Breast epithelium (tissue), 4 donors: Measurements from ENCODE around the gene ADAM8. TPM values are rescaled to one million over a fixed set of nuclear protein-coding genes. Genes with fewer than 3 reads are reported as not detected.
A peak's percentile ranks its signal among the peaks of the same experiment; 100 is the strongest.

Source experiments
- DNase-seq, 2 donors: peaks; one replicate each; pipeline ENCODE4 v3.0.0-alpha.2; 2019; ENCODE audit warnings: low spot score in 2 of 2
- H3K27ac ChIP-seq, 2 donors: fragments of 200-600 bp; sonication (generic) in 1 of 2; one replicate each; pipeline ENCODE4 v1.5.1; 2016 to 2019; ENCODE audit warnings: mild to moderate bottlenecking in 1 of 2
- H3K27me3 ChIP-seq, 2 donors: fragments of 200-600 bp; sonication (generic) in 1 of 2; one replicate each; pipeline versions ENCODE4 v1.5.1 to v1.6.0; 2017 to 2019; ENCODE audit warnings: control low read depth in 1 of 2, mild to moderate bottlenecking in 1 of 2
- H3K36me3 ChIP-seq: fragments of 200-600 bp; one replicate; pipeline ENCODE4 v1.5.1; 2019
- H3K4me1 ChIP-seq, 2 donors: fragments of 200-600 bp; sonication (generic); one replicate each; pipeline ENCODE4 v1.5.1; 2016 to 2019; ENCODE audit warnings: control low read depth in 1 of 2
- H3K4me3 ChIP-seq, 3 donors: fragments of 200-600 bp; sonication (generic); 1 replicate in 2 of 3; 2 replicates in 1 of 3; pipeline ENCODE4 v1.5.1; 2016 to 2019; ENCODE audit warnings: mild to moderate bottlenecking in 3 of 3, moderate library complexity in 2 of 3
- H3K9me3 ChIP-seq, 2 donors: fragments of 200-600 bp; sonication (generic) in 1 of 2; one replicate each; pipeline ENCODE4 v1.5.1; 2016 to 2019; ENCODE audit warnings: control low read depth in 1 of 2
- POLR2A ChIP-seq: fragments of 450-650 bp; IDR thresholded peaks from one replicate; pipeline ENCODE4 v1.6.1; 2016; ENCODE audit warnings: antibody characterized with exemption, mild to moderate bottlenecking, moderate library complexity
- POLR2AphosphoS5 ChIP-seq, 3 donors: sonication (generic); formaldehyde crosslinking; IDR thresholded peaks; one replicate each; pipeline ENCODE4 v1.6.1; 2017; ENCODE audit warnings: antibody characterized with exemption in 3 of 3
- intact Hi-C: fragments of 100-400 bp; cut with DNase I; formaldehyde crosslinking; loops from one replicate; pipeline ENCODE4 v1.15.1; 2023; ENCODE audit warnings: low total_unique reads
- total RNA-seq, 3 donors: library from RNA; depleted of rRNA; stranded (reverse); fragments of >200 nt; gene quantifications; one replicate each; pipeline ENCODE4 v1.1.0, GENCODE V29; 2016
- TF ChIP-seq, protein P1 (sequence below), 3 donors: fragments of 450-650 bp; IDR thresholded peaks; one replicate each; pipeline ENCODE4 v1.5.1; 2016 to 2017; ENCODE audit warnings: antibody characterized with exemption in 3 of 3, mild to moderate bottlenecking in 3 of 3, moderate library complexity in 3 of 3

Gene ADAM8
- 1 to 10 TPM; 4.6 to 6.6 (median 5.0) TPM for total RNA-seq

DNA sequence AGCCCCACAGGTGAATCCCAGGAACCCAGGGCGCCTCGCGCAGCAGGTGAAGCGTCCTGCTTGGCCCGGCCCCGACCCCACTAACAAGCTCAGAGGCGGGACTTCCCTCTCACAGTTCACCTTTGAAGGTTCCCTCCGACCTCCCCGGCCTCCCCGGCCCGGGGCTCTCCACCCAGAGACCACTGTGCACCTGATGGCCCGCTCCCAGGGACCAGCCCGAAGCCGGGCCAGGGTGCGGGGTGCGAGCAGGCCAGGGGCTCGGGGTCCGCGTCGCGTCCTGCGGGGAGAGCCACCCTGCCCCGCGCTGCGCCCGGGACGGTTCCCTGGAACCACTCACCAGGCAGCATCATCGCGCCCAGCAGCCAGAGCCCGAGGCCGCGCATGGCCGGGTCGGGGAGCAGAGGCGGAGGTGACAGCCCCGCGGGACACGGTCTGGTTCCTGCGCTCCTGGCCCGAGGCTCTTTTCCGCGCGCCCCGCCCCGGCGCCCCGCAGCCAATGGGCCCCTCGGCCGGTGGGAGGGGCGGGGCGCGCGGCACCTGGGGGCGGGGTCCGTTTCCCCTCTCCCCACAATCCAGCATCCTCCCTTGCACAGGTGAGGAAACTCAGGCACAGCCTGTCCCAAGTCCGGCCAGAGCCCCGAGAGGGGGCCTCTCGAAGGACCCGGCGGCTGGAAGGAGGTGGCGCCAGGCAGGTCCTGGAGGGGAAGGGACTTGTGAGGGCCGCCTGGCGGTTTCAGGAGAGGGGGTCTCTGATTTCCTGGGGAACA is at the start of gene ADAM8:
Gene ADAM8 (minus strand): TSS at position 434 of the 767 bp plus-strand sequence. CDS start 51 bp downstream, at position 383.
- Histone ChIP-seq H3K4me1 (peaks cover 0 to 9% of the 10 kb centered on the region in 2 donors), H3K27ac (no peak within 1 kb of the TSS), H3K4me3 (peak within 1 kb of the TSS; percentile 11 to 54 (median 26)), H3K9me3 (no peaks in the 10 kb centered on the region), H3K27me3 (peaks cover 0 to 23% of the 10 kb centered on the region in 2 donors), H3K36me3 (no peaks in the 10 kb centered on the region)
- DNase-seq: no peak
- no peak for TF ChIP-seq POLR2A
- TF ChIP-seq POLR2AphosphoS5 (IDR thresholded peaks at IDR 0.05): no peak
- TF ChIP-seq, protein P1, sequence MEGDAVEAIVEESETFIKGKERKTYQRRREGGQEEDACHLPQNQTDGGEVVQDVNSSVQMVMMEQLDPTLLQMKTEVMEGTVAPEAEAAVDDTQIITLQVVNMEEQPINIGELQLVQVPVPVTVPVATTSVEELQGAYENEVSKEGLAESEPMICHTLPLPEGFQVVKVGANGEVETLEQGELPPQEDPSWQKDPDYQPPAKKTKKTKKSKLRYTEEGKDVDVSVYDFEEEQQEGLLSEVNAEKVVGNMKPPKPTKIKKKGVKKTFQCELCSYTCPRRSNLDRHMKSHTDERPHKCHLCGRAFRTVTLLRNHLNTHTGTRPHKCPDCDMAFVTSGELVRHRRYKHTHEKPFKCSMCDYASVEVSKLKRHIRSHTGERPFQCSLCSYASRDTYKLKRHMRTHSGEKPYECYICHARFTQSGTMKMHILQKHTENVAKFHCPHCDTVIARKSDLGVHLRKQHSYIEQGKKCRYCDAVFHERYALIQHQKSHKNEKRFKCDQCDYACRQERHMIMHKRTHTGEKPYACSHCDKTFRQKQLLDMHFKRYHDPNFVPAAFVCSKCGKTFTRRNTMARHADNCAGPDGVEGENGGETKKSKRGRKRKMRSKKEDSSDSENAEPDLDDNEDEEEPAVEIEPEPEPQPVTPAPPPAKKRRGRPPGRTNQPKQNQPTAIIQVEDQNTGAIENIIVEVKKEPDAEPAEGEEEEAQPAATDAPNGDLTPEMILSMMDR (IDR thresholded peaks at IDR 0.05): no peak
- intact Hi-C loops: no loop called here

DNA sequence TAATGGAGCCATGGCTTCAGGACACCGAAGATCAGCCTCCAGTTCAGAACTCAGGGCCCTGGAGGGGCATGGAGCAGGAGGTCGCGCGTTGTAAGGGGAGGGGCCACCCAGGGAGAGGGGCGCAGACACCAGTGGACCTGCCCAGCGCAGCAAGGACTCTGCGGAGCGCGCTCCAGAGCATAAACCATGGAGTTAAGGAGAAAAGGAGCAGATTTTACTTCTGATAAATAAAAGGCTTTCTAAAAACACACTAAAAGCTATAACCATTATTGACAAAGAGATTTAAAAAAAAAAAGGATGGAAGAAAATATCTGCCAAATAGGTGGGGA is 49.5 kb upstream of the ADAM8 start:
- Histone ChIP-seq H3K4me3 (peak overlapping the region in 2 of 3 donors; percentile 52 to 68), H3K36me3 (no peaks in the 10 kb centered on the region), H3K27ac (no peak overlapping the region), H3K9me3 (no peaks in the 10 kb centered on the region), H3K27me3 (peaks cover 6 to 52% of the 10 kb centered on the region in 2 donors), H3K4me1 (peaks cover 0 to 5% of the 10 kb centered on the region in 2 donors)
- DNase-seq: no peak
- intact Hi-C loops: no loop called here
- TF ChIP-seq, protein P1 (IDR thresholded peaks at IDR 0.05): no peak
- TF ChIP-seq POLR2A: no peak
- TF ChIP-seq POLR2AphosphoS5 (IDR thresholded peaks at IDR 0.05): no peak

DNA sequence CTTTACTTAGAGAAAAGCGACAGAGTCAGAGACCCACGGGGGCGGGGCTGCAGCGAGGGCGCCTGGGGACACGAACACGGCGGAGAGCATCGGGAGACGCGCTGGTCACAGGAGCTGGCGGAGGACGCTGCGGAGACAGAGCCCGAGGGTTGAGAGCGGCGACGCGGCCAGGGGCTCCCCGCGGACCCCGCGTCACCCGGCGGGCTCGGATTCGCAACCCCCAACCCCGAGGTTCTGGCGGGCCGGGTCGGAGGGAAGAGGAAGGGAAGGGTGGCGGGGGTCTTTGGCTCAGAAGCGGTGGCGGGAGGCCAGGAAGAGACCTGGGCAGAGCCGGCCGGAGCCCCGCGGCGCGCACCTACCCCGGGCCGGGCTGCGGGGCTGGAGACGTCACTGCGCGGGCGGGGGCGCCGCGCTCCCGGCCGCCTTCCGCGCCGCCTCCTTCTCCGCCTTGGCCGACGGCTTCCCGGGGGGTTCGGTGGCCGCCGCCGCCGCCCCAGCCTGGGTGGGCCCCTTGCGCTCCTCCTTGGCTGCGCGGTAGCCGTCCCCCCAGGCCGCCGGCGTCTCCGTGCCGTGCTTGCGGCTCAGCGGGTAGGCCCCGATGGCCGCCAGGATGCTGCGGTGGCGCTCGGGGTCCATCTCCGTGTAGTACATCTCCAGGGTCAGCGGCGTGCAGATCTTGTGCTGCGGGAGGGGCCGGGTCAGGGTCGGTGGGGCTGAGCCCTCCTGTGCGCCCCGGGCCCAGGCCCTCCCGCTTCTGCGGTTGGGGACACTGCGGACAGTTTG is 49.0 kb upstream of the ADAM8 start:
- Histone ChIP-seq H3K27ac (no peak overlapping the region), H3K4me3 (peak overlapping the region; percentile 3 to 68 (median 52)), H3K9me3 (peaks cover 0 to 3% of the 10 kb centered on the region in 2 donors), H3K27me3 (peaks cover 6 to 49% of the 10 kb centered on the region in 2 donors), H3K36me3 (no peaks in the 10 kb centered on the region), H3K4me1 (peaks cover 0 to 5% of the 10 kb centered on the region in 2 donors)
- no peak for DNase-seq
- intact Hi-C loops: no loop called here
- TF ChIP-seq POLR2AphosphoS5 (IDR thresholded peaks at IDR 0.05) (no peak), POLR2A (no peak)
- TF ChIP-seq, protein P1 (IDR thresholded peaks at IDR 0.05): no peak

- no peak for DNase-seq
- Histone ChIP-seq H3K4me3 (peak overlapping the region in 2 of 3 donors; percentile 52 to 68), H3K27me3 (peaks cover 6 to 49% of the 10 kb centered on the region in 2 donors), H3K4me1 (peaks cover 0 to 5% of the 10 kb centered on the region in 2 donors), H3K36me3 (no peaks in the 10 kb centered on the region), H3K27ac (no peak overlapping the region), H3K9me3 (peaks cover 0 to 3% of the 10 kb centered on the region in 2 donors)
- TF ChIP-seq POLR2AphosphoS5 (IDR thresholded peaks at IDR 0.05): no peak
- TF ChIP-seq, protein P1 (IDR thresholded peaks at IDR 0.05): no peak
- no peak for TF ChIP-seq POLR2A
- intact Hi-C loops: no loop called here
These were observed 48.2 kb upstream of the ADAM8 start for GRCh38 chr10:133324857-133325260.
